EL (cell line): ENCODE data around the gene REPS2.

Experiments used
- DNase-seq: peaks from one replicate; pipeline ENCODE4 v3.0.0-alpha.2; 2016

The REPS2 gene

GRCh38 chrX:17098516-17099247 is 152.2 kb downstream of the REPS2 start:
- no peak for DNase-seq

- DNase-seq, result no peak
Measured at GRCh38 chrX:17104433-17104832, 158.0 kb downstream of the REPS2 start.

- no peak for DNase-seq
Measured at GRCh38 chrX:17120816-17121215, 174.4 kb downstream of the REPS2 start.

GRCh38 chrX:17154001-17154400 is 207.5 kb downstream of the REPS2 start:
- DNase-seq, result no peak

GRCh38 chrX:17160975-17161374 is 214.5 kb downstream of the REPS2 start:
- no peak for DNase-seq

GRCh38 chrX:17161991-17162390 is 215.5 kb downstream of the REPS2 start:
- DNase-seq, result no peak

GRCh38 chrX:17164079-17164478 is 217.6 kb downstream of the REPS2 start:
- no peak for DNase-seq

- DNase-seq, result no peak
Measured at GRCh38 chrX:17164941-17165340, 218.5 kb downstream of the REPS2 start.

GRCh38 chrX:17167915-17168314 is 221.5 kb downstream of the REPS2 start:
- DNase-seq, result no peak

- no peak for DNase-seq
Measured at GRCh38 chrX:17170973-17171372, 224.5 kb downstream of the REPS2 start.

GRCh38 chrX:17174671-17175070 is 228.2 kb downstream of the REPS2 start:
- no peak for DNase-seq

GRCh38 chrX:17182317-17182716 is 235.9 kb downstream of the REPS2 start:
- no peak for DNase-seq

- DNase-seq, result no peak
Measured at GRCh38 chrX:17183566-17183965, 237.1 kb downstream of the REPS2 start.

- no peak for DNase-seq
Measured at GRCh38 chrX:17185431-17185830, 239.0 kb downstream of the REPS2 start.

- DNase-seq, result no peak
Measured at GRCh38 chrX:17187136-17187756, 240.8 kb downstream of the REPS2 start.

GRCh38 chrX:17192106-17192505 is 245.6 kb downstream of the REPS2 start:
- no peak for DNase-seq
